K562 (cell line): ENCODE measurements around the gene TBC1D2B. TPM values are rescaled to one million over a fixed set of nuclear protein-coding genes. Genes with fewer than 3 reads are reported as not detected.

ENCODE experiments used
- ATAC-seq: fragments of 200-7000 bp; cut with Tn5 transposase; 3 replicates; pipeline ENCODE4 v1.9.1; 2020; ENCODE audit warnings: moderate library complexity
- BruUV-seq: library from RNA; stranded (reverse); fragments of 400-500 nt; replicated peaks from 2 replicates; lab custom pipeline; 2021; lab: Mats Ljungman, UMichigan
- CTCF ChIA-PET: fragments of 300-600 bp; formaldehyde crosslinking; extraction: SDS; loops from one replicate; lab custom pipeline; 2021; ENCODE audit warnings: low intra/inter-chr PET ratio; lab: Yijun Ruan, JAX
- POLR2A ChIA-PET: fragments of 300-600, 350-650 bp; sonication (Branson Sonifier 250); formaldehyde crosslinking; extraction: SDS; loops from one replicate; lab custom pipeline; 2021; ENCODE audit warnings: antibody characterized with exemption, inconsistent platforms; lab: Yijun Ruan, JAX
- DNase-seq, 4 experiments: peaks; one replicate each; pipeline versions ENCODE4 v3.0.0 to v3.0.0-alpha.2; 2011 to 2018; ENCODE audit warnings: low spot score in 3 of 4, mixed read lengths in 3 of 4; ENCODE audit errors: extremely low read depth in 1 of 4
- FAIRE-seq: peaks from 2 replicates; lab custom pipeline; 2011; peaks lifted over from hg19 to GRCh38; lab: Jason Lieb, UNC
- H2AFZ ChIP-seq: 2 replicates; pipeline ENCODE4 v1.6.0; 2011; ENCODE audit warnings: low read depth, low read length, control low read depth, inconsistent platforms
- H3K27ac ChIP-seq: fragments of 200-600 bp; 3 replicates; pipeline ENCODE4 v1.8.0; 2011; ENCODE audit warnings: low read depth, mild to moderate bottlenecking, control low read depth, inconsistent platforms, low read length, moderate library complexity, mixed read lengths; ENCODE audit errors: extremely low read depth
- H3K27me3 ChIP-seq, 2 experiments: fragments of 300-600 bp in 1 of 2; 2 replicates in 1 of 2; 3 replicates in 1 of 2; pipeline versions ENCODE4 v1.6.0 to v1.8.0; 2011; ENCODE audit warnings: inconsistent platforms in 2 of 2, low read length in 2 of 2, mild to moderate bottlenecking in 1 of 2, mixed read lengths in 1 of 2, moderate library complexity in 1 of 2; ENCODE audit not compliant: control insufficient read depth in 2 of 2, insufficient read depth in 2 of 2
- H3K36me3 ChIP-seq: fragments of 300-600 bp; 3 replicates; pipeline ENCODE4 v1.8.0; 2011; ENCODE audit warnings: mild to moderate bottlenecking, low read length, inconsistent platforms; ENCODE audit not compliant: control insufficient read depth, insufficient read depth
- H3K4me1 ChIP-seq, 2 experiments: fragments of 200-600 bp in 1 of 2; replicated peaks in 1 of 2; 2 replicates in 1 of 2; 3 replicates in 1 of 2; pipeline versions ENCODE4 v1.5.1 to v1.8.0; 2011; ENCODE audit warnings: inconsistent platforms in 2 of 2, low read length in 2 of 2, mild to moderate bottlenecking in 1 of 2, mixed read lengths in 1 of 2, moderate library complexity in 1 of 2; ENCODE audit not compliant: control insufficient read depth in 2 of 2, insufficient read depth in 2 of 2
- H3K4me2 ChIP-seq: 2 replicates; pipeline ENCODE4 v1.6.1; 2011; ENCODE audit warnings: low read length, control low read depth, inconsistent platforms, mixed read lengths; ENCODE audit not compliant: insufficient read depth
- H3K4me3 ChIP-seq: fragments of 200-600 bp; sonication (generic), shearing (Covaris generic); 2 replicates; pipeline ENCODE4 v1.5.1; 2016; ENCODE audit warnings: control low read depth, inconsistent platforms
- H3K79me2 ChIP-seq: fragments of 200-600 bp; 3 replicates; pipeline ENCODE4 v1.8.0; 2011; ENCODE audit warnings: low read length, inconsistent platforms; ENCODE audit not compliant: control insufficient read depth, insufficient read depth
- H3K9ac ChIP-seq, 2 experiments: 2 replicates each; pipeline versions ENCODE4 v1.6.0 to v1.6.1; 2011; ENCODE audit warnings: low read depth in 2 of 2, low read length in 2 of 2, control low read depth in 1 of 2, inconsistent platforms in 1 of 2, mild to moderate bottlenecking in 1 of 2, mixed read lengths in 1 of 2; ENCODE audit not compliant: insufficient read depth in 1 of 2
- H3K9me1 ChIP-seq: one replicate; pipeline ENCODE4 v1.6.0; 2011; ENCODE audit warnings: inconsistent platforms, mild to moderate bottlenecking, low read length, moderate library complexity; ENCODE audit not compliant: control insufficient read depth, insufficient read depth
- H3K9me3 ChIP-seq: replicated peaks from 2 replicates; pipeline ENCODE4 v1.5.1; 2011; ENCODE audit warnings: low read depth, low read length, inconsistent platforms; ENCODE audit not compliant: control insufficient read depth, insufficient read depth
- H4K20me1 ChIP-seq: replicated peaks from 2 replicates; pipeline ENCODE4 v1.6.1; 2011; ENCODE audit warnings: low read length, inconsistent platforms, mixed read lengths; ENCODE audit not compliant: control insufficient read depth, insufficient read depth
- ARID4B ChIP-seq: sonication (generic); formaldehyde crosslinking; IDR thresholded peaks from 2 replicates; pipeline ENCODE4 v1.8.0; 2022; ENCODE audit warnings: mild to moderate bottlenecking, missing genetic modification reagents
- C11orf30 ChIP-seq: fragments of 450-650 bp; IDR thresholded peaks from 2 replicates; pipeline ENCODE4 v1.6.1; 2016; ENCODE audit warnings: low read depth, mild to moderate bottlenecking
- CHD4 ChIP-seq: fragments of 200-600 bp; sonication (generic); IDR thresholded peaks from 3 replicates; pipeline ENCODE4 v1.6.1; 2012; ENCODE audit warnings: low read depth, mild to moderate bottlenecking, mixed read lengths, low read length, inconsistent platforms; ENCODE audit not compliant: insufficient read depth, insufficient replicate concordance, poor library complexity, severe bottlenecking
- ESRRA ChIP-seq: fragments of 450-650 bp; IDR thresholded peaks from 2 replicates; pipeline ENCODE4 v1.6.1; 2014; ENCODE audit warnings: low read depth, mild to moderate bottlenecking, moderate library complexity, borderline replicate concordance
- GATAD2B ChIP-seq: fragments of 450-650 bp; IDR thresholded peaks from 2 replicates; pipeline ENCODE4 v1.6.1; 2017; ENCODE audit warnings: mild to moderate bottlenecking, borderline replicate concordance
- MEIS2 ChIP-seq: fragments of 450-650 bp; IDR thresholded peaks from 2 replicates; pipeline ENCODE4 v1.6.1; 2014; ENCODE audit warnings: mild to moderate bottlenecking; ENCODE audit not compliant: partially characterized antibody
- NFIX ChIP-seq: fragments of 250-450 bp; sonication (Bioruptor Pico); IDR thresholded peaks from 2 replicates; pipeline ENCODE4 v1.4.0; 2020; ENCODE audit warnings: low read depth, mild to moderate bottlenecking, moderate library complexity
- PML ChIP-seq: IDR thresholded peaks from 2 replicates; pipeline ENCODE4 v1.6.1; 2012; ENCODE audit warnings: low read length, inconsistent platforms
- SMAD2 ChIP-seq: fragments of 150-350 bp; IDR thresholded peaks from 2 replicates; pipeline ENCODE4 v1.6.1; 2014; ENCODE audit warnings: low read depth, mild to moderate bottlenecking, low read length
- TCFL5 ChIP-seq: fragments of 250-450 bp; sonication (Bioruptor Pico); conservative IDR thresholded peaks from 2 replicates; pipeline ENCODE4 v1.6.1; 2021; ENCODE audit warnings: mild to moderate bottlenecking, moderate library complexity, matching md5 sums
- ZBTB1 ChIP-seq: sonication (generic); formaldehyde crosslinking; IDR thresholded peaks from 2 replicates; pipeline ENCODE4 v1.8.1; 2023; ENCODE audit warnings: missing genetic modification reagents, low read depth, mild to moderate bottlenecking, borderline replicate concordance
- WGBS: fragments of 100-300 bp; shearing (Covaris generic); methylation state at CpG from one replicate; pipeline ENCODE4 v1.1.6; 2016; ENCODE audit warnings: low coverage, mixed read lengths; ENCODE audit not compliant: insufficient coverage; ENCODE audit errors: missing lambda C conversion rate; 5-methylcytosine and 5-hydroxymethylcytosine counted together
- in situ Hi-C: fragments of 300-500 bp; cut with MboI; formaldehyde crosslinking; loops from 4 replicates; pipeline ENCODE4 v1.15.0; 2018; ENCODE audit warnings: inconsistent platforms, mixed read lengths
- intact Hi-C: fragments of 100-400 bp; cut with micrococcal nuclease; formaldehyde crosslinking; loops from 2 replicates; pipeline ENCODE4 v1.14.2; 2022
- polyA plus RNA-seq, 8 experiments: library from polyadenylated mRNA; depleted of rRNA in 4 of 8; stranded (reverse) in 5 of 8; unstranded in 3 of 8; fragments of >200 nt; fragmentation: Nextera tagmentation in 2 of 8; fragmentation: Illumina TruSeq in 1 of 8; extraction: Ambion mirVana in 2 of 8; extraction: Trizol in 1 of 8; gene quantifications; 2 replicates each; pipeline versions ENCODE4 v1.2.1 to v1.2.3, GENCODE V29; 2011 to 2014; ENCODE audit warnings: inconsistent platforms in 1 of 8, missing spikeins in 1 of 8
- total RNA-seq, 7 experiments: library from RNA; depleted of rRNA in 6 of 7; stranded (reverse); fragments of >200 nt in 6 of 7; fragmentation: Illumina TruSeq in 2 of 7; extraction: Trizol in 2 of 7; gene quantifications; 2 replicates each; pipeline versions ENCODE4 v1.2.1 to v1.2.3, GENCODE V29; 2011 to 2021; ENCODE audit warnings: low replicate concordance in 1 of 7
- TF ChIP-seq, protein P1 (sequence below), 2 experiments: IDR thresholded peaks in 1 of 2; conservative IDR thresholded peaks in 1 of 2; 2 replicates each; pipeline ENCODE4 v1.6.1; 2016; ENCODE audit warnings: low read depth in 2 of 2, mild to moderate bottlenecking in 1 of 2, missing compliant biosample characterization in 1 of 2, missing genetic modification characterization in 1 of 2, moderate library complexity in 1 of 2

Gene TBC1D2B
- total and polyA plus RNA-seq, 9 of the 15 experiments (the other 6 are each of a cell fraction or from before 2014, with no cell fraction given): 0.15 to 16.3 (median 8.9) TPM

GRCh38 chr15:78044407-78045155 lies 32.9 kb downstream of the TBC1D2B start (continued):
- TF ChIP-seq ARID4B (CRISPR knock-in tag): no peak
- no peak for TF ChIP-seq ZBTB1 (CRISPR knock-in tag)
- no peak for TF ChIP-seq PML

DNA sequence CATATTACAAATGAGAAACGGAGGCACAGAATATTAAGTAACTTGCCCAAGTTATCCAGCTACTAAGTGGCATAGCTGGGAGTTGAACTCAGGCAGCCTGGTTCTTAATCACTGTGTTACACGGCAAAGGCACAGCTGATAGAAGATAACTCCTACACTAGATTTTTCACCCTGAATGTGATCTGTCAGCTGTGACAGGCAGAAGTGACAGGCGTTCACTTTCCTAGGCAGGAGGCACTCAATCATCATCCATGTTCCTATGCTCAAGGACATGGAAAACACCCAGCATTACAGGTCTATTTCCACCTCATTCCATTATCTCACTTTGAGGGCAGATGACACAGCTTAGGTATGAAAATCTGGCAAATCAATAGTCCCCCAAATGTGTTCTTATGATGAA lies 35.6 kb downstream of the TBC1D2B start:
- Histone ChIP-seq H3K9me1 (no peaks in the 10 kb centered on the region), H3K9ac (no peak overlapping the region), H3K4me2 (no peak overlapping the region), H3K27me3 (no peaks in the 10 kb centered on the region), H3K27ac (no peak overlapping the region), H3K9me3 (no peaks in the 10 kb centered on the region), H3K4me1 (peaks cover 0 to 5% of the 10 kb centered on the region in 2 experiments; a peak in 1 of 5 replicates), H3K4me3 (no peak overlapping the region), H3K36me3 (peaks cover 4% of the 10 kb centered on the region; the same call in 1 of the 3 replicates), H2AFZ (no peak overlapping the region), H3K79me2 (no peaks in the 10 kb centered on the region), H4K20me1 (no peaks in the 10 kb centered on the region)
- ATAC-seq: no peak
- WGBS: 34% methylated on average over 3 of the region's 3 CpGs
- BruUV-seq: no TSS peak
- ChIA-PET CTCF (no interaction called here), POLR2A (interaction anchor here (1.0 to 2.1 kb wide), 6 partner anchors 8 to 28 kb away, joined by 3 to 7 read pairs (median 5); no protein-coding TSS in a partner anchor)
- in situ Hi-C loops (no loop called here), intact Hi-C loops (no loop called here)
- FAIRE-seq: no peak
- no peak for DNase-seq
- TF ChIP-seq C11orf30 (no peak), SMAD2 (no peak), TCFL5 (CRISPR knock-in tag) (no peak), ESRRA (no peak), CHD4 (no peak), GATAD2B (no peak), MEIS2 (peak; percentile 74), NFIX (CRISPR knock-in tag) (no peak)
- TF ChIP-seq, protein P1, sequence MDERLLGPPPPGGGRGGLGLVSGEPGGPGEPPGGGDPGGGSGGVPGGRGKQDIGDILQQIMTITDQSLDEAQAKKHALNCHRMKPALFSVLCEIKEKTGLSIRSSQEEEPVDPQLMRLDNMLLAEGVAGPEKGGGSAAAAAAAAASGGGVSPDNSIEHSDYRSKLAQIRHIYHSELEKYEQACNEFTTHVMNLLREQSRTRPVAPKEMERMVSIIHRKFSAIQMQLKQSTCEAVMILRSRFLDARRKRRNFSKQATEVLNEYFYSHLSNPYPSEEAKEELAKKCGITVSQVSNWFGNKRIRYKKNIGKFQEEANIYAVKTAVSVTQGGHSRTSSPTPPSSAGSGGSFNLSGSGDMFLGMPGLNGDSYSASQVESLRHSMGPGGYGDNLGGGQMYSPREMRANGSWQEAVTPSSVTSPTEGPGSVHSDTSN (CRISPR knock-in tag; IDR thresholded peaks at IDR 0.05; ENCODE audit: low read depth): no peak
- TF ChIP-seq, protein P1 (tag; conservative IDR thresholded peaks at IDR 0.05; ENCODE audit: low read depth): peak; percentile 79
